ENCODE measurements around the gene RGL1.

DNA sequence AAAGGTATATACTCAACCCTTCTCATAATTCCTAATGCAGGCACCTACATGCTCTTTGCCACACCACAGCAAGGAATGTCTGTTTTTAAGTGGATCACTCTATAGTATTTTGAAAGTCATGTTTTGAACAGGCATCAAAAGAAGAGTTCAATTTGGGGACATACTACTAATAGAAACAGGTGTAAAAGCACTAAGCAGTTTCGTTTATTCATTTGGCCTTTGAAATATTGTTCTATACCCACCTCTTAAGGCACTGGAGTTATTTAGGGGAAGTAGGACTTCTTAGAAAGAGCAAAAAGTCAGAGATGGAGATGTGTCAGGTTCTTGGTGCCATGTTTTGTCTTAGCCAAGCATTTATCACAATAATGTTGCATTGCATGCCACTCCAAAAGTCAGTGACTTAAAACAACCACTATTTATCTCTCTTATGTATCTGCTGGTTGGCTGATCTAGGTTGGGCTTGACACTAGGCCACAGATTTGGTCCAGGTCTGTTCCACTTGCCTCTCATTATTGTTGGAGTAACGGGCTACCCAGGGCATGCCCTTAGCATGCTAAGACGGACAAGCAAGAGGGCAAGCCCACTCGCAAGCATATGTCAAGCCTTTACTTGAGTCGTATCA lies 107.5 kb downstream of the RGL1 start:
- TF ChIP-seq CTCF (IDR thresholded peaks at IDR 0.05) (no peak), EP300 (IDR thresholded peaks at IDR 0.05) (no peak)
